NT2/D1 (cell line): ENCODE measurements around the gene FAM107B.

Source experiments
- DNase-seq: peaks from one replicate; pipeline ENCODE4 v3.0.0-alpha.2; 2011; ENCODE audit warnings: low read depth, low spot score
- H3K27me3 ChIP-seq: 2 replicates; pipeline ENCODE4 v1.6.0; 2011; ENCODE audit warnings: mild to moderate bottlenecking; ENCODE audit not compliant: insufficient read length, insufficient read depth
- H3K36me3 ChIP-seq: 2 replicates; pipeline ENCODE4 v1.6.1; 2011; ENCODE audit warnings: mild to moderate bottlenecking, low read length, mixed read lengths; ENCODE audit not compliant: insufficient read depth, insufficient read length
- H3K4me1 ChIP-seq: 2 replicates; pipeline ENCODE4 v1.5.1; 2011; ENCODE audit not compliant: insufficient read depth, insufficient read length
- H3K4me3 ChIP-seq: 2 replicates; pipeline ENCODE4 v1.5.1; 2011; ENCODE audit warnings: low read depth; ENCODE audit not compliant: insufficient read length
- H3K9ac ChIP-seq: 2 replicates; pipeline ENCODE4 v1.6.0; 2011; ENCODE audit warnings: low read depth; ENCODE audit not compliant: insufficient read length
- H3K9me3 ChIP-seq: 2 replicates; pipeline ENCODE4 v1.5.1; 2011; ENCODE audit warnings: mild to moderate bottlenecking, low read length; ENCODE audit not compliant: insufficient read depth
- SUZ12 ChIP-seq: IDR thresholded peaks from 2 replicates; pipeline ENCODE4 v1.6.1; 2011; ENCODE audit not compliant: insufficient read length, insufficient read depth; ENCODE audit errors: extremely low read depth
- YY1 ChIP-seq: IDR thresholded peaks from 2 replicates; pipeline ENCODE4 v1.6.1; 2011; ENCODE audit not compliant: insufficient read length, insufficient read depth
- ZNF274 ChIP-seq: IDR thresholded peaks from 2 replicates; pipeline ENCODE4 v1.6.1; 2011; ENCODE audit warnings: mild to moderate bottlenecking, low read depth, low read length

The FAM107B gene

DNA sequence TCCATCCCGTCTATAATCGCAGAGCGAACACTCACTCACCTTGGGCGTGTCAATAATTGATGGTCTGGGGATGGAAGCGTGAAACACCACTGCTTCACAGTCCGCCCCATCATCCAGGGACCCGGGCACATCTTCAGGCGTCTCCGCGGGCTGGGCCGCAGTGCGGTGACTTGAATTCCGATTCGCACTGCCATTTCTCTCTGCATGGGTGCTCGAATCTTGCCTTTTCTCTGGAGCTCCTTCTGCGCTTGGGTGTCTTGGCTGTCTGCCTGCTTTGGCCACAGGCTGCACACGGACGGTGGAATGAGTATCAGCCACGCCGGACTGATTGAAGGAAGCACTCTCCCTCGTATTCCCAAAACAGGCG is 500 bp downstream of the FAM107B start:
- DNase-seq: no peak
- Histone ChIP-seq H3K36me3 (no peaks in the 10 kb centered on the region), H3K4me3 (no peak overlapping the region), H3K4me1 (no peaks in the 10 kb centered on the region), H3K27me3 (no peaks in the 10 kb centered on the region), H3K9ac (no peak overlapping the region), H3K9me3 (no peaks in the 10 kb centered on the region)
- TF ChIP-seq ZNF274 (no peak), SUZ12 (no peak), YY1 (no peak)

DNA sequence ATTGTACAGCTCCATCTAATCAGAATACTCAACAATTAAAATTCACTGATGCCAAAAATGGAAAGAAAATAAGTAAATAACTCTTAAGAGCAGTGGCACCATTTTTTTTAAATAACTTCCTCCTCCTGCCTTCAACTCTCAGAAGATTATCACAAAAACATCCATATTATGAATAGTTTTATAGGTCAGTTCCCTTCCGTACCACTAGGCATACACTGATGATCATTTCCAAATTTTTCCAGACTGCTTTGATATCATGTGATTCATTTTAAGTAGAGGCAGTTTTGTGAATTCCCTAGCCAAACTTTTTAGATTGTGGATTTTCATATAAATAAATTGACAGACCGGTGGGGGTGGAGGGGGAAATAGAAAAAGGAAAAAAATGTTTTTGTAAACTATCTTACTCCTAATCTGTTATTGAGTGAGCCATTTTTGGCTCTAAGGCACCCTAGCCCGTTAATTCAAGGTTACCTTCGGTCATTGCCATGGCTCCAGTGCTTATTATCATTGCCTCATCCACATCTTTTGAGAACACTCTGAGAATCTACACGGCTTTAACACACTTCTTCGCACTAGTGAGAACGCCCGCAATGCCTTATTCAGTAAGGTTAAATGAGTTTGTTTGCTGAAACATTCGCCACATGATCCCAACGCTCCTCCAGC is 1.0 kb downstream of the FAM107B start:
- no peaks in the 10 kb centered on the region for H3K4me1 ChIP-seq
- H3K9ac ChIP-seq: no peak overlapping the region
- H3K9me3 ChIP-seq: no peaks in the 10 kb centered on the region
- H3K27me3 ChIP-seq: no peaks in the 10 kb centered on the region
- no peaks in the 10 kb centered on the region for H3K36me3 ChIP-seq
- no peak overlapping the region for H3K4me3 ChIP-seq
- TF ChIP-seq ZNF274: no peak
- no peak for TF ChIP-seq YY1
- TF ChIP-seq SUZ12: no peak
- DNase-seq: no peak

DNA sequence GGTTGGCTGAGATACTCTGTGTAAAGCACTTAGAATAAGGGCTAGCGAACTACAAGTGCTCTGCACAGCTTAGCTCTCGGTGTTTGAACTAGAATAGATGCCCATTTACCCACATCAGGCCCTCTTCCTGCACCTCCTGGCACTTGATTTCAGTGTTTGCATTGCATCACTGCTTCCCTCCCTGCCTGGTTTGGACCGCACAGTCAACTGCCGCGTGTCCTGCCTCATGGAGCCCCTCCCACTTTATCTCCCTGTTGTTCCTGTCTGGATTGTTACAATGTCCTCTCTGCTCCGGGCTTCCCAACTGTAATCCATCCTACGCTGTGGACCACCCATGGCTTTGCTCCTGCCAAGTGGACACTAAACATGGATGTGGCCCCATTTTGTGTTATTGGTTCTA is 2.3 kb downstream of the FAM107B start:
- no peaks in the 10 kb centered on the region for H3K27me3 ChIP-seq
- TF ChIP-seq SUZ12 (no peak), ZNF274 (no peak), YY1 (no peak)
- H3K36me3 ChIP-seq: no peaks in the 10 kb centered on the region
- H3K4me1 ChIP-seq: no peaks in the 10 kb centered on the region
- H3K9ac ChIP-seq: no peak overlapping the region
- H3K9me3 ChIP-seq: no peaks in the 10 kb centered on the region
- no peak overlapping the region for H3K4me3 ChIP-seq
- no peak for DNase-seq

DNA sequence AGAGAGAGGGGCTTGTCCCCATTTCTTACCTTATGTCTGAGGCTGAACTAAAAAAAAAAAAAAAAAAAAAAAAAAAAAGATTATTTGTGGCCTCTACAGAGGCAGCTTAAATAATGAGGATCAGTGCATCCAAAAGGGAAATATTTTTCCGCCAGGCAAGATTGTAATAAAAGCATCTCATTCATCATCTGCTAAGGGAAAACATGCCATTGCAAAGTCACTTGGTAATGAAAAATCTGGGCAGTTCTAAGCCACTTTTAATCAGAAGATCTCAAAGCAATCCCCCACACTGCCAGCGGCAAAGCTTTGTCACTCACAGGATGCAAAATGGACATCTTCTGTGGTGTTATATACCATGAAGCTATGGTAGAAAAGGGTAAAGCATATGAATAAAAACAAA is 3.8 kb downstream of the FAM107B start:
- no peaks in the 10 kb centered on the region for H3K4me1 ChIP-seq
- no peak for DNase-seq

DNA sequence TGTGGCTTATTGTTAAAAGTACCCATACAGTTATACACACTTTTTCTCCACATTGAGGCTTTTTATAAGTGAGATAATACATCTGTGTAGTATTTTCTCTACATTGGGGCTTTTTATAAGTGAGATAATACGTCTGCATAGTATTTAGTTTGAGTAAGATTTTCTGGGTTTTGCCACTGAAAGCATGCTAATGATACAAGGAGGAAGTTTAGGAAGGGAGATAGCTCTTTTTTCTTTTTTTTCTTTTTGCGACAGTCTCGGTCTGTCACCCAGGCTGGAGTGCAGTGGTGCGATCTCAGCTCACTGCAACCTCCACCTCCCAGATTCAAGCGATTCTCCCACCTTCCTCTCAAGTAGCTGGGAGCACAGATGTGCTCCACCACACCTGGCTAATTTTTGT is 13.3 kb downstream of the FAM107B start:
- H3K36me3 ChIP-seq: no peaks in the 10 kb centered on the region
- H3K9me3 ChIP-seq: no peaks in the 10 kb centered on the region
- H3K27me3 ChIP-seq: no peaks in the 10 kb centered on the region
- H3K9ac ChIP-seq: no peak overlapping the region
- H3K4me3 ChIP-seq: no peak overlapping the region
- DNase-seq: no peak
- H3K4me1 ChIP-seq: no peaks in the 10 kb centered on the region
- TF ChIP-seq YY1: no peak
- TF ChIP-seq SUZ12: no peak
- no peak for TF ChIP-seq ZNF274

More for the DNA sequence above, 3.8 kb downstream of the FAM107B start:
- H3K36me3 ChIP-seq: no peaks in the 10 kb centered on the region
- no peaks in the 10 kb centered on the region for H3K27me3 ChIP-seq
- H3K9me3 ChIP-seq: no peaks in the 10 kb centered on the region
- H3K9ac ChIP-seq: no peak overlapping the region
- TF ChIP-seq YY1: no peak
- no peak for TF ChIP-seq SUZ12
- no peak for TF ChIP-seq ZNF274
- H3K4me3 ChIP-seq: no peak overlapping the region

DNA sequence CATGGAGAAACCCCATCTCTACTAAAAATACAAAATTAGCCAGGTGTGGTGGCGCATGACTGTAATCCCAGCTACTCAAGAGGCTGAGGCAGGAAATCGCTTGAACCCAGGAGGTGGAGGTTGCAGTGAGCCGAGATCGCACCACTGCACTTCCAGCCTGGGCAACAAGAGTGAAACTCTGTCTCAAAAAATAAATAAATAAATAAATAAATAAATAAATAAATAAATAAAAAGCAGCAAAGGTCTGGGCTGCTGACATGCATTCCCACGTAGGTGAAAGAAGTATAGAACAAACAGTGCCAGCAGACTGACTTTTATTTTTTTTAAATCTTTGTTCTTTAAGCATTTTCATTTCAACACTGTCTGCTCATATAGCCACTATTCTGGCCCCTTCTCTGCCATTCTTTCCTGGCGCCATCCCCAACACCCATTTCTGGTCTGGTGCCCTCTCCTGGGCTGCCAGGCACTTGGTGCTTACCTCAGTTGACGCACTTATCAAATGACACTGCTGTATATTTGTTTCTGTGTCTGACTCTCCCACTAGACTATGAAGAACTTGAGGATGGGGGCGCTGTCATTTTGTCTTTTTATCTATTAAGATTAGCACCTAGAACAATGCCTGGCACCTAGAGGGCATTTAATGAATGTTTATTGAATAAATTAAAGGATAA is 15.6 kb downstream of the FAM107B start:
- H3K9me3 ChIP-seq: no peaks in the 10 kb centered on the region
- H3K27me3 ChIP-seq: no peaks in the 10 kb centered on the region
- no peaks in the 10 kb centered on the region for H3K36me3 ChIP-seq
- no peak for DNase-seq
- H3K4me3 ChIP-seq: no peak overlapping the region
- no peak for TF ChIP-seq ZNF274
- no peak for TF ChIP-seq YY1
- no peak for TF ChIP-seq SUZ12
- no peaks in the 10 kb centered on the region for H3K4me1 ChIP-seq
- no peak overlapping the region for H3K9ac ChIP-seq

DNA sequence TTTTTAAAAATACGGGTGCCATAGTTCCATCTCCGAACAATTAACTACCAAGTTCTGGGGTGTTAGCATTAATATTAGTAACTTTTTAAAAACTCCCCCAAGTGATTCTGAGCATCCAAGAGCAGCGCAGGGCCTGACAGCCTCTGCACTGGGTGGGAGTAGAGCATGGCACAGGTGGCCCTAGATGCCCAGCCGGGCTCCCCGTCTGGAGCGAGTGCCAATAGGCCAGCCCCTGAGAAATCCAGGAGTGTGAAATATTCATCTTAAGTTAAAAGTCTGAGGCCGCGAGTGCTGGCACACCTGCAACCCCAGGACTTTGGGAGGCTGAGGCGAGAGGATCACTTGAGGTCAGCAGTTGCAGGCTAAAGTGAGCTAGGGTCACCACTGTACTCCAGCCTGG is 16.2 kb downstream of the FAM107B start:
- Histone ChIP-seq H3K27me3 (no peaks in the 10 kb centered on the region), H3K9ac (no peak overlapping the region), H3K36me3 (no peaks in the 10 kb centered on the region), H3K4me1 (no peaks in the 10 kb centered on the region), H3K9me3 (no peaks in the 10 kb centered on the region), H3K4me3 (no peak overlapping the region)
- no peak for DNase-seq
- no peak for TF ChIP-seq ZNF274
- TF ChIP-seq SUZ12: no peak
- TF ChIP-seq YY1: no peak
